RCC 7860 (cell line): Measurements from ENCODE around the gene NOC2L.

Source experiments
- DNase-seq: peaks from one replicate; pipeline ENCODE4 v3.0.0-alpha.2; 2015; ENCODE audit warnings: low spot score
- FAIRE-seq: peaks from 2 replicates; lab custom pipeline; 2012; peaks lifted over from hg19 to GRCh38; lab: Jason Lieb, UNC

The NOC2L gene

DNA sequence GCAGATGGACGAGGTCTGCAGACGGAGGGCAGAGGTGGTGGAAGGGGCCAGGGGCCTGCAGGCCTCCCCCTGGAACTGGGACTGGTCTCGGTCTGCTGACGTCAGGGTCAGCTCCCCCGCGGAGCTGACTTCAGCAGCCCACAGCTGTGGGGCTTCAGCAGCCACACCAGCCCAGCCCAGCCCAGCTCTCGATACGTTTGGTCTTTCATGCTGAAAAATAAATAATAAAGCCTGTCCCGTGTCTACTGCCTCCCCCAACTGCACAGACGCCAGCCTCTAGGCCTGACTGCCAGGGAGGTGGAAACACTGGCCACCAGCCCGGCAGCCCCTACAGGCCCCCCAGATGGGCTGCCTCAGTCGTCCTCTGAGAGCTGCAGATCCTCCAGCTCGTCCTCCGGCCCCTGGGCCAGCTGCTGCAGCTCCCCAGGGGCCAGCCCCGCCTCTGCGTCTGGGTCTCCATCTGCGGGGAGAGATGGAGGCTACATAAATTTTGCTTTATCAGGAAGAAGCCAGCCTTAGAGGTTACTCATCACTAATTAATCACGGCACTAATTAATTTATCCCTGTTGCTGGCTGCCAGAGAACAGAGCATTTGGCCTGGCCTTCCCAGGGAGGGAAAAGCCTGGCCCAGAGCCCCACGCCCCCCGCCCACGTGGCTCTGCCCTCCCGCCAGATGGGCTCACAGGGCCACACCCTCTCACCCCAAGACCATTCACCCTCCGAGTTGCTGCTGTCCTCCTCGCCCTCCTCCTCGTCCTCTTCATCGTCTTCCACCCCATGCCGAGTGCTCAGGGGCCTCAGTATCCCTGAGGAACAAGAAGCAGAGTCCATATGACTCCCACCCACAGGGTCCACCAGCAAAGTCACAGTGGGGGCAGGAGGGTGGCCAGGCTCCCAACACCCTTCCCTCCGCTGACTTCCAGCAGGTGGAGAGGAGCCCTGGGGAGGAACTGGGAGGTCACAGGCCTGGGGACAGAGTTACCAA is 14.4 kb downstream of the NOC2L start:
- no peak for FAIRE-seq

DNA sequence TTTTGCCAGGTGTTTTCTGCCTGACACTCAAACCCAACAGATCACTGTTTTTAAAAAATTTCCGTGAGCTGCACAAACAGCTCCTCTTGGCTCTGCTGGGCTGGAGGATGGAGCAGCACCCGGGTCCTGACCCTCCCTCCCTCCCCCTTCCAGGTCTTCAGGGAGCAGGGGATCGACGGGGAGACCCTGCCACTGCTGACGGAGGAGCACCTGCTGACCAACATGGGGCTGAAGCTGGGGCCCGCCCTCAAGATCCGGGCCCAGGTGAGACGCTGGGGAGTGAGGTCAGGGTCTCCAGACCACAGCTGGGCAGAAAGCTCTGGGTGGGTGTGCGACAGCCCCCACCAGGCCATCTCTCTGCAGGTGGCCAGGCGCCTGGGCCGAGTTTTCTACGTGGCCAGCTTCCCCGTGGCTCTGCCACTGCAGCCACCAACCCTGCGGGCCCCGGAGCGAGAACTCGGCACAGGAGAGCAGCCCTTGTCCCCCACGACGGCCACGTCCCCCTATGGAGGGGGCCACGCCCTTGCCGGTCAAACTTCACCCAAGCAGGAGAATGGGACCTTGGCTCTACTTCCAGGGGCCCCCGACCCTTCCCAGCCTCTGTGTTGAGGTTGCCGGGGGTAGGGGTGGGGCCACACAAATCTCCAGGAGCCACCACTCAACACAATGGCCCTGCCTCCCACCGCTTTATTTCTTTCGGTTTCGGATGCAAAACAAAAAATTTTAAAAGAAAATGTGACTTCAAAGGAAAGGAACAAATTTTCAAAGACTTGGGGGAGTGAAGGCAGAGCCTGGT is 15.3 kb downstream of the NOC2L start:
- no peak for FAIRE-seq
- DNase-seq: no peak

More for the DNA sequence above, 14.4 kb downstream of the NOC2L start:
- DNase-seq: peak; percentile 39

DNA sequence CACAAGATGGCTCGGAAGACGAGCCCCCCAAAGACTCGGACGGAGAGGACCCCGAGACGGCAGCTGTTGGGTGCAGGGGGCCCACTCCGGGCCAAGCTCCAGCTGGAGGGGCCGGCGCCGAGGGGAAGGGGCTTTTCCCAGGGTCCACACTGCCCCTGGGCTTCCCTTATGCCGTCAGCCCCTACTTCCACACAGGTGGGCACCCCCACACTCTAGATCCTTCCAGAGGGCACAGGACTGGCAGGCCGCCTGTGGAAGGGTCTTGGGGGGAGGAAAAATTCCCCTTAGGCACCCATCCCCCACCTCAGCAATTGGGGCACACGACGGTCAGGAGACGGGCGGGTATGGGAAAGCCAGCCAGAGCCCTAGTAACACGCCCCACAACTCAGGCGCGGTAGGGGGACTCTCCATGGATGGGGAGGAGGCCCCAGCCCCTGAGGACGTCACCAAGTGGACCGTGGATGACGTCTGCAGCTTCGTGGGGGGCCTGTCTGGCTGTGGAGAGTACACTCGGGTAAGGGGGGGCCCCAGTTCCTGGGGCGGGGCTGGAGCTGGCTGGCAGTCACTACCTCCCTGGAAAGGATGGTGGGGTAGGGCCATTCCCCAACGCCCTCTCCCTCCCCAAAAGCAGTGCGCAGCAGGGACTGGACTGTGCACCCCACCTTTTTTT is 16.1 kb downstream of the NOC2L start:
- DNase-seq (no peak), FAIRE-seq (no peak)

DNA sequence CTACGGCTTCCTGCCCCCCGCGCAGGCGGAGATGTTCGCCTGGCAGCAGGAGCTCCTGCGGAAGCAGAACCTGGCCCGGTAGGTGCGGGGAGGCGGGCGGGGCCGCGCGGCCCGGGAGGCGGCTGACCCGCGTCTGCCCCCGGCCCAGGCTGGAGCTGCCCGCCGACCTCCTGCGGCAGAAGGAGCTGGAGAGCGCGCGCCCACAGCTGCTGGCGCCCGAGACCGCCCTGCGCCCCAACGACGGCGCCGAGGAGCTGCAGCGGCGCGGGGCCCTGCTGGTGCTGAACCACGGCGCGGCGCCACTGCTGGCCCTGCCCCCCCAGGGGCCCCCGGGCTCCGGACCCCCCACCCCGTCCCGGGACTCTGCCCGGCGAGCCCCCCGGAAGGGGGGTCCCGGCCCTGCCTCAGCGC is 16.6 kb downstream of the NOC2L start:
- FAIRE-seq: no peak
- DNase-seq: no peak

DNA sequence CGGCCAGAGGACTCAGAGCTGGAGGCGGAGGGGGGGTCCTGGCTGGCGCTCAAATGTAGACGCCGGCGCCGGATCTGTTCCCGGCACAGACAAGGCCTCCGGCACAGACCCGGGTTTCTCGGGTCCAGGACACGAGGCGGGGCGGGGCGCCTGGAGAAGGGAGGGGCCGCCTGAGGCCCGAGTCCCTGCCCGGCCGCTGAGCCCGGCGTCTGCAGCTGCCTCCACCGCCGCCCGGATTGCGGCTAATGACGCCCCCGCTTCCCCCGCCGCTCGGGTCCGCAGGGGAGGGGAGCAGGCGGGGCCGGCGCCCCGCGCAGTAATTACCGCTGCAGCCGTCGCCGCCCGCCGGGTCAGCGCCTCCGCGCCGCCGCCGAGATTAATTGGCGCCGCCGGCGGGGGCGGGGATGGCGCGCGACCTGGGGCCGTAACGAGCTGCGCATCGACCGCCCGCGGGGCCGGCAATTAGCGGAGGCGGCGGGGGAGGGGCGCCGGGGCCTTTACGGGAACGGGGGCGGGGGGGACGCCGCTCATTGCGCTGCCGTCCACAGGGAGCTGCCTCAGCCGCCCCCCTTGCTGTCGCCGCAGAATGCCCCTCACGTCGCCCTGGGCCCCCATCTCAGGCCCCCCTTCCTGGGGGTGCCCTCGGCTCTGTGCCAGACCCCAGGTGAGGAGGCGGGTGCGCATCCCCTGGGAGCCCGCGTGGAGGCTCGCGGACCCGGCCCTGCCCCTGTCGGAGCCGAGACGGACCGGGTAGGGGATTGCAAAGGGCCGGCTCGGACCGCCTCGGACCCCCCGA is 17.3 kb downstream of the NOC2L start:
- DNase-seq (peak; percentile 88), FAIRE-seq (no peak)

GRCh38 chr1:941015-941587 is 18.0 kb downstream of the NOC2L start:
- DNase-seq (no peak), FAIRE-seq (no peak)

DNA sequence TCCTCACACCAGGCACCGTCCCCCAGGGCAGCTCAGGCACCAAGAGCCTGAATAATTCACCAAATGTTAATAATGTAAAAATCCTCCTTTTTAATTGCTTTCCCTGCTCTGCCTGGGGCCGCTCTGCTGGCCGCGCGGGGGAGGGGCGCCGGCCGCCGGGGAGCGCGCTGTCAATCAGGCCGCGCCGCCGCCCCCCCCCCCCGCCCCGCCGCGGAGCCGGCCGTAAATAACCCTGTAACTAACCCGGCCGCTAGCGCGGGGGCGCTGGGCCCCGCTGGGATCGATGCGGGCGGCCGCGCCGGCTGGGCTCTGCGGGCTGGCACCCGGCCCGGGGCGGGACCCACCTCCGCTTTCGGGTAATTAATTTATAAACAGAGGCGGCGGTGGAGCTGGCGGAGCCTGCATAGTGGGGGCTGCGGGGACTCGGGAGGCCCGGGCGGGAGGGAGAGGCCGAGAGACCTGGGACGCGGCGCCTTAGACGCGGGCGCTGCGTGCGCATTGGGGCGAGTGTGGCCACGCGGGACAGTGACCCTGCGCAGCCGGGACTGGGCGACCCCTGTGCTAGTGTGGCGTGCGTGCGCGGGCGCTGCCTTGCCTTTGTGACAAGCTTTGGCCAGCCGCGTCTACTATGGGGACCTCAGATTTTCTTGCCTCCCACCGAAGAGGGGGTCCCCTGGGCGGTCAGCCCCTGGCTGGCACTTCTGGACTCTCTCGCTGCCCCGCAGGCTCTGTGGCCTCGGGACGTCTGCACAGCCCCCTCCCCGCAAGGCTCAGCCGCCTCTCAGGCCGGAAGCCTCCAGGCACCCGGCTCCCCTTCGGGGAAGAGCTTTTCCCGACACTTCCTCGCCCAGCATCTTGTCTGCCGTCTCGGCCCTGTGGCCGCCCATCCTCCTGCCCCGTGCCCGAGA is 18.7 kb downstream of the NOC2L start:
- DNase-seq (peak; percentile 87), FAIRE-seq (no peak)

GRCh38 chr1:939511-940106 is 19.4 kb downstream of the NOC2L start:
- FAIRE-seq (no peak), DNase-seq (peak; percentile 39)

DNA sequence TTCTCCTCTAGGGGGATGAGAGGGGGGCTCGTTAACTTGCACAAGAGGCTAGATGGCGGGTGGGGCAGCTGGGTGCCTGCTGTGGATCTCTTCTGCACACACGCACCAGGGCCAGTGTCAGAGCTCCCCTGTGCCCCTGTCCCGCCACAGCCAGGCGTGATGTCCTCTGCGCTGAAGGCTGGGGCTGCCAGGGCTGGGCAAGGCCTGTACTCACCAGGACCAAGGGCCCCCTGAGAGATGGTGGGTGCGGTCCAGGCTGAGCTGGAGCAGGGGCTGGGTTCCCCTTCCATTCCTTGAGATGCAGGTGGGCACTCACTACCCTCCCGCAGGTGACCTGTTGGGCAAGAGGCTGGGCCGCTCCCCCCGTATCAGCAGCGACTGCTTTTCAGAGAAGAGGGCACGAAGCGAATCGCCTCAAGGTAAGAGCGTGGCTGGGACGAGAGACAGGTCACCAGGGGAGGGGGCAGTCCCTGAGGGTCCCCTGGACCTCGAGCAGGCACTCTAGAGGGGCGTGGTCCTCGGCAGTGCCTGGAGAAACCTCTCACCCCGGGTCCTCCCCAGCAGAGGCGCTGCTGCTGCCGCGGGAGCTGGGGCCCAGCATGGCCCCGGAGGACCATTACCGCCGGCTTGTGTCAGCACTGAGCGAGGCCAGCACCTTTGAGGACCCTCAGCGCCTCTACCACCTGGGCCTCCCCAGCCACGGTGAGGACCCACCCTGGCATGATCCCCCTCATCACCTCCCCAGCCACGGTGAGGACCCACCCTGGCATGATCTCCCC is 20.2 kb downstream of the NOC2L start:
- FAIRE-seq: no peak

GRCh38 chr1:938088-938683 is 20.9 kb downstream of the NOC2L start:
- FAIRE-seq (peak; percentile 91), DNase-seq (peak; percentile 92)

More for the DNA sequence above, 20.2 kb downstream of the NOC2L start:
- DNase-seq: no peak

GRCh38 chr1:937521-937920 is 21.5 kb downstream of the NOC2L start:
- DNase-seq: no peak
- FAIRE-seq: no peak

DNA sequence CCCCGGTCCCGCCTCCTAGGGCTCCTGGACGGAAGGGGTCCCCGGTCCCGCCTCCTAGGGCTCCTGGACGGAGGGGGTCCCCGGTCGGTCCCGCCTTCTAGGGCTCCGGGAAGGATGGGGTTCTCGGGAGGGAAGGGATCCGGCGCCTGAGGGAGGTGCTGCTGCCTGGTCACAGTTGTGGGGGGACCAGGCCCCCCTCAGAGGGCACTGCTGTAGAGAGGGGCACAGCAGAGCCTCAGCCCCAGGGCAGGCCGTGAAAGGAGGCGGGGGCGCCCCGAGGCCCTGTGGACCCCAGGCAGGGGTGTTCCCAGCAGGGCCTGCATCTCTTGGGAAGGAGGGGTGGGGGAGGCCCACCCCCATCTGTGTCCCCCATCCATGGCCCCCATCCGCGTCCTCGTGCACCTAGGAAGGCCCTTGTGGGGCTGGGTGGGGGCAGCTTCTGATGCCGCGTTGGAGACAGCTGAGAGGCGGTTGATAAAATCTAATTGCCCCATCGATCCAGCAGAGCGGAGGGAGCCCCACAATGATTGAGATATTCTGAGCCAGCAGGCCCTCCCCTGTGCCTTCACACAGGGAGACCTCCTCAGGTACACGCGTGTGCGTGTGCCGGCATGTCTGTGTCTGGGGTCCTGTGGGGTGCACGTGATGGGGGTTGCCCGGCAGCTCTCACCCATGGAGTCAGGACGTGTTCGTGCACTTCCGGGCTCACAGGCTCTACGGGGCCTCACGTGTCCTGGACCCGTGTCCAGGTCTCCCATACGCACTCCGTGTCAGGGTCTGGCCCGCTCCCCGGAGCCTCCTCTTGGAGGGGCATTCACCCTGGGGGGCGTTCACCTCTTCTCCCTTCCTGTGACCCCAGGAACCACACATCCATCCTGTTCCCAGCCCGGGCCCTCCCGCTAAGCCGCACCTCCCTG is 22.4 kb downstream of the NOC2L start:
- FAIRE-seq (no peak), DNase-seq (no peak)

- FAIRE-seq: no peak
Measured at GRCh38 chr1:935751-936231, 23.3 kb downstream of the NOC2L start.

GRCh38 chr1:934991-935750 is 23.9 kb downstream of the NOC2L start:
- FAIRE-seq: no peak
- no peak for DNase-seq

More at GRCh38 chr1:935751-936231, 23.3 kb downstream of the NOC2L start:
- DNase-seq: no peak

GRCh38 chr1:933603-933940 is 25.5 kb downstream of the NOC2L start:
- no peak for FAIRE-seq
- DNase-seq: no peak
